Gastroesophageal sphincter (tissue), 4 donors: Measurements from ENCODE around the gene PROKR1. TPM values are rescaled to one million over a fixed set of nuclear protein-coding genes. Genes with fewer than 3 reads are reported as not detected.

Experiments
- ATAC-seq: fragments of 150-250 bp; one replicate; pipeline ENCODE4 v1.9.1; 2016; ENCODE audit warnings: mild to moderate bottlenecking, moderate library complexity
- H3K27ac ChIP-seq, 4 donors: fragments of 200-600 bp; sonication (generic) in 3 of 4; 1 replicate in 3 of 4; 2 replicates in 1 of 4; pipeline ENCODE4 v1.5.1; 2016 to 2019
- H3K27me3 ChIP-seq: fragments of 200-600 bp; sonication (generic); one replicate; pipeline ENCODE4 v1.5.1; 2019
- H3K36me3 ChIP-seq, 2 donors: fragments of 200-600 bp; sonication (generic); one replicate each; pipeline ENCODE4 v1.5.1; 2019; ENCODE audit warnings: control low read depth in 1 of 2
- H3K4me1 ChIP-seq, 3 donors: fragments of 200-600 bp; sonication (generic); 1 replicate in 2 of 3; 2 replicates in 1 of 3; pipeline ENCODE4 v1.5.1; 2016 to 2019; ENCODE audit warnings: control low read depth in 2 of 3
- H3K4me3 ChIP-seq, 2 donors: fragments of 200-600 bp; sonication (generic); one replicate each; pipeline ENCODE4 v1.5.1; 2019; ENCODE audit warnings: mild to moderate bottlenecking in 1 of 2, moderate library complexity in 1 of 2
- H3K9me3 ChIP-seq, 3 donors: fragments of 200-600 bp; sonication (generic); one replicate each; pipeline ENCODE4 v1.5.1; 2017 to 2019; ENCODE audit warnings: control low read depth in 2 of 3
- CTCF ChIP-seq, 4 experiments: fragments of 200-600 bp in 2 of 4; fragments of 450-650 bp in 2 of 4; sonication (generic) in 1 of 4; IDR thresholded peaks; one replicate each; pipeline ENCODE4 v1.5.1; 2017 to 2019; ENCODE audit warnings: antibody characterized with exemption in 4 of 4, mild to moderate bottlenecking in 2 of 4, moderate library complexity in 2 of 4
- EP300 ChIP-seq: sonication (generic); formaldehyde crosslinking; IDR thresholded peaks from one replicate; pipeline ENCODE4 v1.6.1; 2017; ENCODE audit warnings: antibody characterized with exemption, mild to moderate bottlenecking
- POLR2A ChIP-seq, 2 donors: fragments of 450-650 bp; IDR thresholded peaks; one replicate each; pipeline ENCODE4 v1.6.1; 2017; ENCODE audit warnings: antibody characterized with exemption in 2 of 2, mild to moderate bottlenecking in 2 of 2, moderate library complexity in 1 of 2
- POLR2AphosphoS5 ChIP-seq: sonication (generic); formaldehyde crosslinking; IDR thresholded peaks from one replicate; pipeline ENCODE4 v1.6.1; 2017; ENCODE audit warnings: antibody characterized with exemption
- WGBS, 2 donors: methylation state at CpG; one replicate each; pipeline ENCODE4 v1.1.5; 2018; ENCODE audit warnings: low coverage in 1 of 2; 5-methylcytosine and 5-hydroxymethylcytosine counted together
- total RNA-seq, 4 donors: library from RNA; depleted of rRNA; stranded (reverse); fragments of >200 nt; gene quantifications; one replicate each; pipeline ENCODE4 v1.1.0, GENCODE V29; 2016

PROKR1 gene
- total RNA-seq, 4 donors from 2014 or later, result 0.08 to 0.27 TPM; not detected in 2

- H3K27ac ChIP-seq, result no peak overlapping the region
- no peak for ATAC-seq
- peaks cover 26% of the 10 kb centered on the region for H3K27me3 ChIP-seq
- WGBS, 2 donors, result 60 to 86% methylated on average over 1 to 9 of the region's 9 CpGs
- TF ChIP-seq CTCF (IDR thresholded peaks at IDR 0.05), result no peak
- no peak for TF ChIP-seq POLR2A (IDR thresholded peaks at IDR 0.05)
- no peak for TF ChIP-seq EP300
- TF ChIP-seq POLR2AphosphoS5, result no peak
- H3K4me1 ChIP-seq, result no peaks in the 10 kb centered on the region
- no peaks in the 10 kb centered on the region for H3K36me3 ChIP-seq
- no peak overlapping the region for H3K4me3 ChIP-seq
- no peaks in the 10 kb centered on the region for H3K9me3 ChIP-seq
These were observed 9.7 kb downstream of the PROKR1 start for GRCh38 chr2:68653034-68653433.

- 30 to 33% methylated on average over 10 of the region's 10 CpGs for WGBS, 2 donors
- ATAC-seq, result no peak
These were observed 10.2 kb downstream of the PROKR1 start for GRCh38 chr2:68653538-68653982.

GRCh38 chr2:68658266-68658665 lies 14.9 kb downstream of the PROKR1 start:
- Histone ChIP-seq H3K27me3 (peaks cover 22% of the 10 kb centered on the region), H3K4me1 (no peaks in the 10 kb centered on the region), H3K27ac (no peak overlapping the region), H3K36me3 (no peaks in the 10 kb centered on the region), H3K9me3 (no peaks in the 10 kb centered on the region), H3K4me3 (no peak overlapping the region)
- 43 to 55% methylated on average over 6 of the region's 6 CpGs for WGBS, 2 donors
- TF ChIP-seq EP300 (no peak), CTCF (IDR thresholded peaks at IDR 0.05) (no peak), POLR2A (IDR thresholded peaks at IDR 0.05) (no peak), POLR2AphosphoS5 (no peak)
- no peak for ATAC-seq

More at GRCh38 chr2:68653538-68653982, 10.2 kb downstream of the PROKR1 start:
- Histone ChIP-seq H3K27ac (no peak overlapping the region), H3K4me1 (no peaks in the 10 kb centered on the region), H3K9me3 (no peaks in the 10 kb centered on the region), H3K36me3 (no peaks in the 10 kb centered on the region), H3K4me3 (no peak overlapping the region), H3K27me3 (peaks cover 22% of the 10 kb centered on the region)
- no peak for TF ChIP-seq POLR2A (IDR thresholded peaks at IDR 0.05)
- no peak for TF ChIP-seq CTCF (IDR thresholded peaks at IDR 0.05)
- TF ChIP-seq POLR2AphosphoS5, result no peak
- TF ChIP-seq EP300, result no peak

- Histone ChIP-seq H3K9me3 (no peaks in the 10 kb centered on the region), H3K27me3 (peaks cover 27% of the 10 kb centered on the region), H3K4me3 (no peak overlapping the region), H3K4me1 (no peaks in the 10 kb centered on the region), H3K27ac (no peak overlapping the region), H3K36me3 (no peaks in the 10 kb centered on the region)
- no peak for ATAC-seq
- TF ChIP-seq POLR2AphosphoS5 (no peak), EP300 (no peak)
These were observed 15.7 kb downstream of the PROKR1 start for GRCh38 chr2:68659081-68659480.

- TF ChIP-seq POLR2AphosphoS5 (no peak), POLR2A (IDR thresholded peaks at IDR 0.05) (no peak)
- H3K4me1 ChIP-seq, result no peaks in the 10 kb centered on the region
- no peak overlapping the region for H3K27ac ChIP-seq
- no peak for ATAC-seq
- H3K4me3 ChIP-seq, result no peak overlapping the region
- no peaks in the 10 kb centered on the region for H3K36me3 ChIP-seq
- no peaks in the 10 kb centered on the region for H3K9me3 ChIP-seq
- H3K27me3 ChIP-seq, result peaks cover 27% of the 10 kb centered on the region
- WGBS, 2 donors, result 43 to 65% methylated on average over 3 of the region's 3 CpGs
These were observed 17.3 kb downstream of the PROKR1 start for GRCh38 chr2:68660658-68661057.

GRCh38 chr2:68662466-68662865 lies 19.1 kb downstream of the PROKR1 start:
- peaks cover 18% of the 10 kb centered on the region for H3K27me3 ChIP-seq
- H3K27ac ChIP-seq, result no peak overlapping the region
- H3K4me3 ChIP-seq, result no peak overlapping the region
- no peaks in the 10 kb centered on the region for H3K4me1 ChIP-seq
- H3K36me3 ChIP-seq, result no peaks in the 10 kb centered on the region
- TF ChIP-seq CTCF (IDR thresholded peaks at IDR 0.05), result no peak
- no peak for TF ChIP-seq EP300
- no peak for TF ChIP-seq POLR2AphosphoS5
- no peak for TF ChIP-seq POLR2A (IDR thresholded peaks at IDR 0.05)
- ATAC-seq, result no peak
- H3K9me3 ChIP-seq, result no peaks in the 10 kb centered on the region
- WGBS, 2 donors, result 46 to 68% methylated on average over 2 of the region's 2 CpGs
